Naive thymus-derived CD4-positive, alpha-beta T cell (primary cell): ENCODE measurements around the gene RASGRF1. TPM values are rescaled to one million over a fixed set of nuclear protein-coding genes. Genes with fewer than 3 reads are reported as not detected.

Experiments
- ATAC-seq: fragments of 150-1000 bp; cut with Tn5 transposase; 2 replicates; pipeline ENCODE4 v1.10.0; 2021; ENCODE audit warnings: mild to moderate bottlenecking, moderate library complexity
- CTCF ChIA-PET: fragments of 350-600 bp; sonication (Branson Sonifier 250); formaldehyde crosslinking; loops from one replicate; lab custom pipeline; 2021; ENCODE audit warnings: antibody characterized with exemption; lab: Charles Lee
- POLR2A ChIA-PET: fragments of 350-600 bp; sonication (Branson Sonifier 250); formaldehyde crosslinking; loops from one replicate; lab custom pipeline; 2021; ENCODE audit warnings: antibody characterized with exemption, inconsistent platforms; lab: Charles Lee
- DNase-seq, 9 donors: peaks; one replicate each; pipeline versions ENCODE4 v3.0.0 to v3.0.0-alpha.2; 2020 to 2022; ENCODE audit warnings: mixed read lengths in 1 of 9
- H3K27ac ChIP-seq: one replicate; pipeline ENCODE4 v1.7.0; 2013; ENCODE audit warnings: mild to moderate bottlenecking, low read depth, low read length, moderate library complexity
- H3K27me3 ChIP-seq, 2 donors: one replicate each; pipeline ENCODE4 v1.7.0; 2013; ENCODE audit warnings: low read length in 2 of 2, mild to moderate bottlenecking in 2 of 2, moderate library complexity in 2 of 2; ENCODE audit not compliant: control insufficient read depth in 2 of 2, insufficient read depth in 2 of 2
- H3K36me3 ChIP-seq, 3 experiments: 1 replicate in 2 of 3; 2 replicates in 1 of 3; pipeline ENCODE4 v1.7.0; 2013; ENCODE audit warnings: low read length in 3 of 3, mild to moderate bottlenecking in 3 of 3, moderate library complexity in 1 of 3; ENCODE audit not compliant: insufficient read depth in 3 of 3, control insufficient read depth in 2 of 3
- H3K4me1 ChIP-seq, 2 donors: one replicate each; pipeline ENCODE4 v1.7.0; 2013; ENCODE audit warnings: low read length in 2 of 2, mild to moderate bottlenecking in 2 of 2, moderate library complexity in 1 of 2; ENCODE audit not compliant: control insufficient read depth in 2 of 2, insufficient read depth in 2 of 2
- H3K4me3 ChIP-seq: 2 replicates; pipeline ENCODE4 v1.7.0; 2013; ENCODE audit warnings: mild to moderate bottlenecking, low read length
- H3K9me3 ChIP-seq, 3 experiments: 1 replicate in 2 of 3; 2 replicates in 1 of 3; pipeline ENCODE4 v1.7.0; 2013; ENCODE audit warnings: low read length in 3 of 3; ENCODE audit not compliant: control insufficient read depth in 2 of 3
- H3K27ac Mint-ChIP-seq, 9 donors: one replicate each; pipeline ENCODE4 v1.8.0; 2020 to 2022; ENCODE audit warnings: mixed read lengths in 9 of 9, mild to moderate bottlenecking in 8 of 9, moderate library complexity in 5 of 9, inconsistent platforms in 2 of 9
- H3K27me3 Mint-ChIP-seq, 5 donors: one replicate each; pipeline ENCODE4 v1.8.0; 2021 to 2022; ENCODE audit warnings: mixed read lengths in 5 of 5, mild to moderate bottlenecking in 1 of 5
- H3K36me3 Mint-ChIP-seq, 5 donors: one replicate each; pipeline ENCODE4 v1.8.0; 2020 to 2022; ENCODE audit warnings: mixed read lengths in 5 of 5, mild to moderate bottlenecking in 3 of 5, inconsistent platforms in 1 of 5
- H3K4me1 Mint-ChIP-seq, 7 donors: one replicate each; pipeline ENCODE4 v1.8.0; 2020 to 2022; ENCODE audit warnings: mixed read lengths in 7 of 7, mild to moderate bottlenecking in 3 of 7, inconsistent platforms in 1 of 7
- H3K4me3 Mint-ChIP-seq, 10 donors: one replicate each; pipeline ENCODE4 v1.8.0; 2020 to 2022; ENCODE audit warnings: mild to moderate bottlenecking in 10 of 10, mixed read lengths in 10 of 10, moderate library complexity in 6 of 10, inconsistent platforms in 2 of 10
- H3K9me3 Mint-ChIP-seq, 11 donors: one replicate each; pipeline ENCODE4 v1.8.0; 2020 to 2022; ENCODE audit warnings: mixed read lengths in 11 of 11, mild to moderate bottlenecking in 4 of 11, inconsistent platforms in 1 of 11, moderate library complexity in 1 of 11
- intact Hi-C, 2 donors: fragments of 100-400 bp; cut with micrococcal nuclease; formaldehyde crosslinking; loops; one replicate each; pipeline ENCODE4 v1.15.1; 2023
- polyA plus RNA-seq, 2 donors: library from polyadenylated mRNA; unstranded; fragments of 300-500 nt; fragmentation: Illumina TruSeq; gene quantifications; one replicate each; pipeline ENCODE4 v1.2.3, GENCODE V29; 2021
- total RNA-seq, 6 experiments: library from RNA in 5 of 6; stranded (reverse) in 5 of 6; gene quantifications; 1 replicate in 5 of 6; 2 replicates in 1 of 6; pipeline ENCODE4 v1.2.3 and lab custom pipeline; 2021 to 2026

The RASGRF1 gene
- total and polyA plus RNA-seq, 7 experiments from 2014 or later: 0.07 to 0.10 TPM; not detected in 5

DNA sequence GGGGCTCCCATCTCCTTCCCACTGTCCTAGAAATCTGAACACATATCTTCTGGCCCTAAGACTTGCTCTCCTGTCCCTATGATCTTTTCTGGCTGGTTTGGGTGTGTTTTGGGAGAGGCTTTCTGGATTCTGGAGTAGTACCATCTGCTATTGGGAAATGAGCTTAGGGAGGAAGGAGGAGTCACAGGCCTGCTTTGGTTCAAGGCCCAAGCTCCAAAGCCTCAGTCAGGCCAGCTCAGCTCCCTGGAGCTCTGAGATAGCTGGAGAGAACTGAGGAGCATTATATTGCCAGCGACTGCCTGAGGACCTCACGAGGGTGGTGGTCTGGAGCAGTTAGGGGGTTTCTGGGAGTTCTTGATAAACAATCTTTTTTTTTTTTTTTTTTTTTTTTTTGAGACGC lies 18.7 kb downstream of the RASGRF1 start:
- no peaks in the 10 kb centered on the region for H3K9me3 Mint-ChIP-seq
- H3K4me1 ChIP-seq: no peaks in the 10 kb centered on the region
- no peaks in the 10 kb centered on the region for H3K36me3 Mint-ChIP-seq
- DNase-seq (no peak), ATAC-seq (no peak)
- H3K27me3 ChIP-seq: no peaks in the 10 kb centered on the region
- H3K4me3 Mint-ChIP-seq: no peak overlapping the region
- no peaks in the 10 kb centered on the region for H3K9me3 ChIP-seq
- H3K4me1 Mint-ChIP-seq: peaks cover 0 to 3% (median 0%) of the 10 kb centered on the region in 7 donors
- ChIA-PET CTCF (no interaction called here), POLR2A (no interaction called here)
- no peak overlapping the region for H3K27ac Mint-ChIP-seq
- H3K27me3 Mint-ChIP-seq: peaks cover 0 to 15% (median 0%) of the 10 kb centered on the region in 5 donors
- H3K27ac ChIP-seq: no peak overlapping the region
- intact Hi-C loops: no loop called here
- no peak overlapping the region for H3K4me3 ChIP-seq
- H3K36me3 ChIP-seq: no peaks in the 10 kb centered on the region

DNA sequence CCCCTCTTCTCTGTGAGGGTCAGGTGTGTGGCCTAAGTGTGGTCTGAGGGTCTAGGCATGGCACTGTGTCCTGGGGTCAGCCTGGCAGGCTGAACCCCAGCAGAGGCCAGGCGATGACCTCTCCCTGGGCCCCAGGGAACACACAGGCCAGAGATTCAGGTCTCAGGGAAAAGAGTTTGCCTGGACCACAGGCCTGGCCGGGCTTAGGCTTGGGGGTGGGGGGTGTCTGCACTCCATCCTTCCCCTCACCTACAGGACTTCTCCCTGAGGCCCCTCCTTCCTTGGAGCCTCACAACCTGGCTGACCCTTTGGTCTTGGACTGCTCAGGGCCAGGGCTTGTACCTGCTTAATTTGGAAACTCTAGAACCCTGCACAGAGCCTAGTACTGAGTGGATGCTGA lies 21.8 kb downstream of the RASGRF1 start:
- H3K27me3 Mint-ChIP-seq: peaks cover 0 to 11% (median 0%) of the 10 kb centered on the region in 5 donors
- H3K27ac Mint-ChIP-seq: no peak overlapping the region
- intact Hi-C loops: no loop called here
- Histone ChIP-seq H3K4me1 (no peaks in the 10 kb centered on the region), H3K36me3 (no peaks in the 10 kb centered on the region), H3K27ac (no peak overlapping the region), H3K4me3 (no peak overlapping the region), H3K27me3 (no peaks in the 10 kb centered on the region), H3K9me3 (no peaks in the 10 kb centered on the region)
- ChIA-PET POLR2A (no interaction called here), CTCF (no interaction called here)
- no peak for ATAC-seq
- H3K36me3 Mint-ChIP-seq: no peaks in the 10 kb centered on the region
- no peaks in the 10 kb centered on the region for H3K9me3 Mint-ChIP-seq
- no peak for DNase-seq
- no peak overlapping the region for H3K4me3 Mint-ChIP-seq
- H3K4me1 Mint-ChIP-seq: no peaks in the 10 kb centered on the region

DNA sequence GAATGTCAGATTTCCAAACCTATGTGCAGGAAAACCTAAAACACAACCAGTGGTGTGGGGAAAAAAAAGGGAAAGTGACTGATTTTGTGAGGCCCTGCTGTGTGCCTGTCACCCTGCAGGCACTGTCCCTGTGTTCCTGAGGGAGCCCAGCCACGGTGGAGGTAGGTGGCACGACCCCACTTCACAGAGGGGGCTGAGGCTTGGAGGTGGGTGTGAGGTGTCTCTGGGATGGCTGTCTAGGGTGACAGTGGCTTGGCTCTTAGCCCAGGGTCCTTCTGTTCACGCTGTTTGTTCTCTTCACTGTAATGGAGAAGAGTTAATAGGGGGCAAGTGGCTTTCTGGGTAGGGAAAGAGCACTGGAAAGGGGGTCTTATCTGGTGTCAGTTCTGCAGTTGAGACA lies 22.6 kb downstream of the RASGRF1 start:
- CTCF ChIA-PET: interaction anchor here (0.7 kb wide), 1 partner anchor 87 kb away, joined by 4 read pairs; no protein-coding TSS in a partner anchor
- ATAC-seq: no peak

DNA sequence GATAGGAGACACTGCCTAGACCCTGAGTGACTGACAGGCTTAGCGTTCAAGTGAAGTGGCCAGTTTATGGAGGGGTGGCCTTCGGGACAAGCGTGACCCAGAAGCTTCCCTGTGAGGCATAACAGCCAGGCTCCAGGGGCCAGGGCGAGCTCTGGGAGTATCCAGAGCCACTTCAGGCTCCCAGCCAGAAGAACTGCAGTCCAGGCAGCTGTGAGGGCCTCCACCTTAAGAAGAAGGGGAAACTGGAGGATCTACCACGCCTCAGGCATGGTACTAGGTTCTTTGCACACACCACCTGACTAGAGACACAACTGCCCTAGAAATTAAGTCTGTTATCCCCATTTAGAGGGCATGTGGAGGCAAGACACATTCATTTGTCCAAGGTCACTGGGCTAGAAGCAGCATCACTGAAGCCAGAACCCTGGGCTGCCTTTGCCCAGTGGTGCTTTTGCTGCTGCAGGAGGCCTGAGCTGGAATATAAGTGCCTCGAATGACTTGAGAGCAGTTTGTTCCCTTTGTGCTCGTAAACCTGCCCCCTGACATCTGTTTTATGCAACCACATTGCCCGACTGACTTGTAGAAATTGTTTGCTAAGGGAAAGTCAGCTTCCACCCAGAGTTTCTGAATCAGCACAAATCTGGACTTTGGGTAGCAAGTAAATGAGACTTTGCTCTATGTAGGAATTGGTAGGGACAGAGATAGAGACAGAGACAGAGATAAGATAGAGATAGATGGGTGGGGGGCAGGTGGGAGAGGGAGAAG lies 23.3 kb downstream of the RASGRF1 start:
- Mint-ChIP-seq H3K4me1 (no peaks in the 10 kb centered on the region), H3K27me3 (peaks cover 0 to 18% (median 7%) of the 10 kb centered on the region in 5 donors), H3K9me3 (peaks cover 0 to 2% (median 0%) of the 10 kb centered on the region in 11 donors), H3K4me3 (no peak overlapping the region), H3K27ac (no peak overlapping the region), H3K36me3 (no peaks in the 10 kb centered on the region)
- H3K4me3 ChIP-seq: no peak overlapping the region
- H3K4me1 ChIP-seq: no peaks in the 10 kb centered on the region
- no peak overlapping the region for H3K27ac ChIP-seq
- intact Hi-C loops: no loop called here
- H3K36me3 ChIP-seq: no peaks in the 10 kb centered on the region
- DNase-seq (no peak), ATAC-seq (no peak)
- CTCF ChIA-PET: no interaction called here
- H3K27me3 ChIP-seq: no peaks in the 10 kb centered on the region
- POLR2A ChIA-PET: no interaction called here
- no peaks in the 10 kb centered on the region for H3K9me3 ChIP-seq

More for the DNA sequence above, 22.6 kb downstream of the RASGRF1 start:
- Histone ChIP-seq H3K36me3 (no peaks in the 10 kb centered on the region), H3K4me1 (no peaks in the 10 kb centered on the region), H3K4me3 (no peak overlapping the region), H3K27ac (no peak overlapping the region), H3K9me3 (no peaks in the 10 kb centered on the region), H3K27me3 (no peaks in the 10 kb centered on the region)
- DNase-seq: no peak
- peaks cover 0 to 12% (median 6%) of the 10 kb centered on the region in 5 donors for H3K27me3 Mint-ChIP-seq
- H3K4me1 Mint-ChIP-seq: no peaks in the 10 kb centered on the region
- POLR2A ChIA-PET: no interaction called here
- no peak overlapping the region for H3K27ac Mint-ChIP-seq
- H3K36me3 Mint-ChIP-seq: no peaks in the 10 kb centered on the region
- H3K9me3 Mint-ChIP-seq: peaks cover 0 to under 1% (median 0%) of the 10 kb centered on the region in 11 donors
- intact Hi-C loops: no loop called here
- H3K4me3 Mint-ChIP-seq: no peak overlapping the region

DNA sequence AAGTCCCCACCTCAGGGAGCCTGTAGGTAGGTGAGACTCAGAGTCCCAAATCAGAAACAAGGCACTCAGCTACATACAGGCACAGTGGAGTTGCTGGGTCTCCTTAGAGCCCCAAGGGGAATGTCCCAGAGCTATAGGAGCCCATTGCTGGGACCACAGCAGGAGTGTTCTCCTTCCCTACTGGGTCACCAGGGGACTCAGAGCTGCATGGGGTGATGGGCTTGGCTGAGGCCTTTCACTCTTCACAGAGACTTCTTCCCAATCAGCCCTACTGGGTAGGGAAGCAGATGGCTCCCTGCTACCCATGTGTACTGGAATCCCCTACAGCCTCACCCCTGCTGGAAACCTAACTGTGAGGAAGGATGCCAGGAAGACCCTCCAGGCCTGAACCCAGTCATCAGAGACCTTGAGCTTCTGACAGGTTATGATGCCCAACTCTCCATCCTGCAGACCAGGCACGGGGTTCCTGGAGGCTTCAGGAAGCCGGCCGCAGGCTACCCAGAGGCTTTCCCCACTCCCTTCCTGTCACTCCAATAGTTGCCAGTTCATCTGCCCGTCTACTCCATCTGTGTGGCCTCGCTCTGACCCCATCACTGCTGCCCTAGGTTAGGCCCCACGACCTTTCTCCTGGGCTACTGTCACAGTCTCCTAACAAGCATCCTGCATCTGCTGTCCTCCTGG lies 24.0 kb downstream of the RASGRF1 start:
- POLR2A ChIA-PET: no interaction called here
- Mint-ChIP-seq H3K27ac (no peak overlapping the region), H3K4me3 (no peak overlapping the region), H3K36me3 (no peaks in the 10 kb centered on the region), H3K27me3 (peaks cover 0 to 18% (median 9%) of the 10 kb centered on the region in 5 donors), H3K9me3 (peaks cover 0 to 2% (median 0%) of the 10 kb centered on the region in 11 donors), H3K4me1 (no peaks in the 10 kb centered on the region)
- ATAC-seq (no peak), DNase-seq (no peak)
- Histone ChIP-seq H3K27me3 (no peaks in the 10 kb centered on the region), H3K4me1 (no peaks in the 10 kb centered on the region), H3K27ac (no peak overlapping the region), H3K36me3 (no peaks in the 10 kb centered on the region), H3K9me3 (no peaks in the 10 kb centered on the region), H3K4me3 (no peak overlapping the region)
- CTCF ChIA-PET: no interaction called here
- intact Hi-C loops: no loop called here

DNA sequence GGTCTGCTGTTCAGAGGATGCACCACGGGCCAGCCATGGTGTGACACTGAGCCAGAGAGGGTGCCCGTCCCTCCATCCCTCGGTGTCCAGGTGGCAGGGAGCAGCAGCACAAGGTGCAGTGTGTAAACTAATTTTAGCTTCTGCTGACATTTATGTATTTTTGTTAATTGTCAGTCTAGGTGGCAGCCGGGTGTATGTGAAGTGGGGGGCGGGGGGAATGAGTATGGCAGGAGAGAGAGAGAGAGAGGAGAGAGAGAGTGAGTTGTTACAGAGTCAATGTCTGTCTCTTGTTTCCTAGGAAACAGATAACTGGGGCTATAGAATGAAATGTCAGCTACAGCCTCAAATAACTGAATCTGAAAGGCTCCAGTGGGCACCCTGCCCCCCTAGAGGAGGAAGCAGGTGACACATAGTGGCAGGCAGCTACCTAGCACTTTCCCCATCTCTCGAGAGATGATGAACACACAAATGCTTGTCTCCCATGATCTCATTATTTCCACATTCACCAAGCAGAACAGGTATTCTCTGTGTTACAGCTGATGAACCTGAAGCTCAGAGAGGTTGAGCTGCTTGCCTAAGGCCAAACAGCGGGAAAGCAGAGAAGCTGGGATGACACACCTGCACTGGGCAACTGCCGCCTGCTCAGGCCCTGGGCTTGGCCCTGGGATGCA lies 24.7 kb downstream of the RASGRF1 start:
- H3K36me3 ChIP-seq: no peaks in the 10 kb centered on the region
- H3K9me3 ChIP-seq: no peaks in the 10 kb centered on the region
- POLR2A ChIA-PET: no interaction called here
- no peak overlapping the region for H3K4me3 ChIP-seq
- H3K27ac ChIP-seq: no peak overlapping the region
- Mint-ChIP-seq H3K4me1 (no peaks in the 10 kb centered on the region), H3K36me3 (no peaks in the 10 kb centered on the region), H3K4me3 (no peak overlapping the region), H3K9me3 (peaks cover 0 to 2% (median 0%) of the 10 kb centered on the region in 11 donors), H3K27me3 (peaks cover 0 to 18% (median 9%) of the 10 kb centered on the region in 5 donors), H3K27ac (no peak overlapping the region)
- intact Hi-C loops: no loop called here
- no peaks in the 10 kb centered on the region for H3K27me3 ChIP-seq
- ATAC-seq (no peak), DNase-seq (no peak)
- no peaks in the 10 kb centered on the region for H3K4me1 ChIP-seq
- CTCF ChIA-PET: no interaction called here
